GM18505 (cell line): ENCODE results near the gene PKP2.
"Not testable (repeated sequence)": the region's sequence is repeated elsewhere in the genome, so short reads cannot be mapped to it uniquely, and the experiment has no call there.

Source experiments
- ATAC-seq: cut with Tn5 transposase; IDR thresholded peaks from one replicate; pipeline ENCODE4 v1.9.1; 2021; ENCODE audit not compliant: unreplicated experiment
- POLR2A ChIP-seq: IDR thresholded peaks from 4 replicates; pipeline ENCODE4 v1.6.1; 2011; ENCODE audit warnings: borderline replicate concordance; ENCODE audit not compliant: insufficient read depth, insufficient read length; ENCODE audit errors: extremely low read depth

The PKP2 gene

GRCh38 chr12:32906399-32907165 lies 10.0 kb upstream of the PKP2 start:
- peak; percentile 99 for ATAC-seq
- TF ChIP-seq POLR2A = no peak

DNA sequence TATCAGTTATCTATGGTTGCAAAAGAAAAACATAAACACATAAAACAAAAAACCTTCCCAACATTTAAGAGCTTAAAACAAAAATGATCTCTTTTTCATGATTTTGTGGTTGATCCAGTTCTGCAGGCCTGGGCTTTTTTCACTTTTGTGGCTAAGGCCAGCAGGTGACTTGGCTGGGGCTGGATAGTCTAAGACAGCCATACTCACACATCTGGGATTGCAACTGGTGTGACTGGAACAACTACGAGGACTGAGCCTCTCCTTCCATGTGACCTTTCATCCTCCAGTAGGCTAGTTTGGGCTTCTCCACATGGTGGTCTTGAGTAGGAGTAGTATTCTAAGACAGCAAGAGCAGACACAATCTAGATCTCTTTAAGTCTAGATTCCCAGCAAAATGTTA lies 7.2 kb upstream of the PKP2 start:
- no peak for ATAC-seq

DNA sequence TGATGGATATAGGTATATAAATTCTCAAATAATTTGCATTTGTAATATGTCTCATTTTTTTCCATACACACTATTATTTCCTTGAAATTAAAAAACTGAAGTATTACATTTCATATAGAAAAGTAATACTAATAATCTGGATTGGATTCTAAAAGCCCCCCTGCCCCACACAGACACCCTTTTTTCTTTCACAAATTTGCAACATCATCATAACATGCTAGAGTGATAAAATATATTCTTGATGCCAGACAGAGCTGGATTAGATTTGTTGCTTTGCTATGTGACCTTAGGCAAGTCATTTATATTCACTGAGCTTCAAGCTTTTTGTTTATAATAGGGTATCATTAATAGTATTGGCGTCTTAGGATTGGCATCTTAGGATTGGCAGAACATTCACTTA lies 6.7 kb upstream of the PKP2 start:
- ATAC-seq = no peak
- no peak for TF ChIP-seq POLR2A

More for the DNA sequence above, 7.2 kb upstream of the PKP2 start:
- TF ChIP-seq POLR2A = no peak

DNA sequence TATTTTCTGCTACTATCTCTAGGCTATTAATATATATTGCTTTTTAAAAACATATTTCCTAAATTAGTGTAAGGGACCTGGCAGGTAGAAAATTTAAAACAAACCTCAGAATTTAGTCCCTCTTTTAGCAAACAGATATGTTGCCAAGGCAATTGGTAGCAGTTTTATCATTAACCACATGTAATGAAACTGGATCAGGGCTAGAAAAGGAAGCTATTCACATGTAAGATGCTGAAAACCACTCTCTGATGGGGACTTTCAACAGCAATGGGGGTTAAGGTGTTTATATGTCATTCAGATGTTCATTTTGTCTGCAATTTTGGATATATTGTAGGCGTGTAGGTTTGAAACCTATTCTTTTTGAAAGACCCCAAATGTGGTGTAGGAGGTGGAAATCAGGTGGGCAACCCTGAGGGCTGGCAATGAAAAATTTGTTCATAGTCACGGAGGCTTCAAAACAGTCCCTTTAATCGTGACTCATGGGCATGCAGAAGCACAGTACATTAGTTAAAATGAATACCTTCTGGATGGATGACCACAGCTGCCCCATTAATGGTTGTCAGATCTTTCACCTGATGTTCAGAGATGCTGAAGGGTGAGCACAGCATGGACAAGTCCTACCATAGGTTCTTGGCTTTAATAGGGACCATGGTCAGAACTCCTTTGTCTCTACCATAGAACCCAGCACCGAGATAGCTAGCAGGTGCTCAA lies 5.9 kb upstream of the PKP2 start:
- ATAC-seq = no peak
- no peak for TF ChIP-seq POLR2A

DNA sequence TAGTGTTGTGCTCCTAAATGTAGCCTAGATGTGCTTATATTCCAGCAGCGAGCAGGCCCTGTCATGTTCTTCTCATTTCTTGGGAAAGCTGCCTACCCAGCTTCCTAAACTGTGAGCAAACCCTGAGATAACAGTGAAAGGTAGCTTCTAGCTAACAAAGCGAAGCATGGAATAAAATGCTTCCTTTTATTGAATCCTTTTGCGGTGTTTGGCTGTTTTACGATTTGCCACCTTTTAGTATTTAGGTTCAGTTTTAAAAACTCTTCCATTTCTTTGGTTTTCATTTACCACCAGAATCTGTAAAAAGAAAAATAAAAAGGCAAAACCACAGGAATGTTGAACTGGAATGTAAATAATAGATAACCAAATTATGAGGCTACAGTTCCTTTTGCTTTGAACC lies 5.0 kb upstream of the PKP2 start:
- no peak for TF ChIP-seq POLR2A
- ATAC-seq = no peak

DNA sequence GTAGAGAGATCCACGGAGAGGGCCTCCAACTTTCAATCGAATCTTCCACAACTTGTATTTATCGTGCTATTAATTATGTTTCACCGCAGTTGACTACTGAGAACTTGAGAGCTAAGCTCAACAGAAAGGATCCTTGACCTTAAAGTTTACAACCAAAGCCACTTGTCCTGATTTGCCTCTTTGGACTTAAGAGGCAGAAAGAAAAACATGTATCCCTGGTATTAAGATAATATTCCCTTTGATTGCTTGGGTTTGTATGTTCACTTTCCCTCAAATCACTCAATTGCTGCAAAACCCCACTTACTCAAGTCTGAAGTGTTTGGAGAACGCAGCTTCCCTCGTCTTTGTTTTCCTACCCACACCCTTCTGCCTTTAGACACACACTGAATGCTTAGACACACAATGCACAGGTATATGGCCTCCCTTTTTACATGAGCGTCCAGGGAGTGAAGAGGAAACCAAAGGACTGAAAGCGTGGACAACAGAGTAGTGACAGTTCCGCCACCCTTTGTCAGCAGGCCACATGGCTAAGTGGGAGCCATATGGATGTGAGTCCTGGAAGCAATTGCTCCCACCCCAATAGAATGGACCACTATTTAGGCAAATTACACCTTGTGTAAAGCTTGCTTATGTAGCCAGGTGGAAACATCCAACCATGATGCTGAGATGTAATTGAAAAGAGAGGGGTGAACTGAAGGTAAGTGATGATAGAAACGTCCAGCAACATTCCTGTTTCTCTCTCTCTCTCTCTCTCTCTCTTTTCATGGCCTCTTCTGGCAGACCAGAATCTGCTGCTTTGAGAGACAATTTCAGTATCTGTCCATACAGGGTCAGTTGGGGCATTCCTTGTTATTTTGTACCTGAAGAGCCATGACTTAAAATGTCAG lies 1.4 kb upstream of the PKP2 start:
- TF ChIP-seq POLR2A = no peak
- ATAC-seq = no peak

GRCh38 chr12:32897281-32897610 lies 669 bp upstream of the PKP2 start:
- ATAC-seq = no peak
- TF ChIP-seq POLR2A = no peak

- ATAC-seq = peak; percentile 2
These were observed 717 bp downstream of the PKP2 start for GRCh38 chr12:32895688-32896431.

DNA sequence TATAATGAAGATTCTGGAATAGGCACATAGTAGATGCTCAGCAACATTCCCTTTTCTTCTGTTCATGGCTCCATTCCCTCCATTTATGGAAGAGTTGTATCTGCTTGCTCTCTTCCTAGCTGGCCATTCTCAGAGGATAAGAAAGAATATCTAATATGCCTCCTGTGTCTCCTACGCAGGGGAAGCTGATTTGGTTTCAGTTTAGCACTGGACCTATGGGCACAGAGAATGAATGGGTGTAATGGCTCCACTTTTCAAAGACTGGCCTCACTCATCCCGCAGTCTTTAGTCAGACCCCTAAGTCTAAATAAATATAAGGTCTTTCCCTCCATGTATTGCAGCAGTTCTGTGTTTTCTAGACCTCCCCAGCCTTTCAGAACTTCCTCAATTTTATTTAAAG lies 2.0 kb downstream of the PKP2 start:
- no peak for TF ChIP-seq POLR2A
- ATAC-seq = no peak

More at GRCh38 chr12:32895688-32896431, 717 bp downstream of the PKP2 start:
- TF ChIP-seq POLR2A = no peak

DNA sequence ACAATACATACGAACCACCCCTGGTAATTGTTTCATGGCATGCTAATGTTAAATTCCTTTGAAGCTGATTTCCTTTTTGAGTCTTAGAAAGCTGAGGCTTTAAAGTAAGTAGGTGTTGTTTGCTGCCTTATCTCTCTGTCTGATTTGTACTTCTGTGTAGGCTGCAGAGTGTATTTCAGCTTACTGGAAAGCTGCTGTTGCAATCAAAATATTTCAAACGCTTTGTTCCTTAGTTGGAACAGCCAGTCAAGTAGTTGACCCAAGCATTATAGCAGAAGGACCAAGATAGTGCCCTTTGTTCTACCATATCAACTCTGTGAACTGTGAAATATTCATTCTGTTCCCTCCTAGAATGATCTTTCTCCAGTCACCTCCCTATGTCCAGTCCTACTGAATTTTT lies 3.1 kb downstream of the PKP2 start:
- no peak for TF ChIP-seq POLR2A
- no peak for ATAC-seq

DNA sequence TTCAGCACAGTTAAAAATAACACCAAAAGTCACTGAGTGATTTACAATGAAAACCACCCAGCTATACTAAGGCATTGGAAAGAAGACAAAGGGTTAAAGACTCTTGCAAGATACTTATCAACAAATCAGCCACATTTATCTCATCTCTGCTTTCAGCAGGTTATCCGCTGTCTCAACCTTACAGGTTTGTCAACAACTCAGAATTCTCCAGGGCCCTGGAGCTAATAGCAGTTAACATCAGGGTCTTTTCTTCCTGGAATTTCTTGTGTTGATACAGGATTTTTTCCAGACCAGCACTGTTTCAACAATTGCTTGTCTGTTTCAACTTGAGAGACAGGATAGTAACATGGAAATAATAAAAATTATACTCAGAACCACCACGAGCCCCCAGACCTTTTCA lies 3.5 kb downstream of the PKP2 start:
- TF ChIP-seq POLR2A = no peak
- no peak for ATAC-seq

DNA sequence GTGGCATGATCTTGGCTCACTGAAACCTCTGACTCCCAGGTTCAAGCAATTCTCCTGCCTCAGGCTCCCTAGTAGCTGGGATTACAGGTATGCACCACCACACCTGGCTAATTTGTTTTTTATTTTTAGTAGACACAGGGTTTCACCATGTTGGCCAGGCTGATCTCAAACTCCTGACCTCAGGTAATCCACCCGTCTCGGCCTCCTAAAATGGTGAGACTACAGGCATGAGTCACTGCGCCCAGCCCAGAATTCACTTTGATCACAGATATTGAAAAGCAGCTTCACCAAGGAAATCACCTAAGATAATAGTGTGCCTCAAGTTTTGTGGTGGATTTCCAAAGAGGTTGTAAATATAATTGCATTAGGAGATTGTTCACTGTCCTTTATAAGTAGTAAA lies 4.2 kb downstream of the PKP2 start:
- ATAC-seq = not testable (repeated sequence)

- no peak for TF ChIP-seq POLR2A
- no peak for ATAC-seq
These were observed 4.6 kb downstream of the PKP2 start for GRCh38 chr12:32891956-32892355.
